Activated gamma-delta T cell (primary cell): ENCODE measurements around the gene B4GALNT1.
"Not testable (repeated sequence)": the region's sequence is repeated elsewhere in the genome, so short reads cannot be mapped to it uniquely, and the experiment has no call there.

Experiments
- DNase-seq: peaks from one replicate; lab custom pipeline; 2025; lab: John Stamatoyannopoulos, UW
- total RNA-seq, 2 donors: gene quantifications; one replicate each; lab custom pipeline; 2026; lab: John Stamatoyannopoulos, UW

Gene B4GALNT1
- 0.44 to 0.51 reads per million in 2 donors for total RNA-seq

GRCh38 chr12:57632958-57633840 lies at the start of gene B4GALNT1:
B4GALNT1 (minus strand) TSS chr12:57633201; CDS start chr12:57632132, 1,069 bp downstream.
- DNase-seq, result peak; percentile 21

GRCh38 chr12:57679697-57680096 lies 46.7 kb upstream of the B4GALNT1 start:
- no peak for DNase-seq

DNA sequence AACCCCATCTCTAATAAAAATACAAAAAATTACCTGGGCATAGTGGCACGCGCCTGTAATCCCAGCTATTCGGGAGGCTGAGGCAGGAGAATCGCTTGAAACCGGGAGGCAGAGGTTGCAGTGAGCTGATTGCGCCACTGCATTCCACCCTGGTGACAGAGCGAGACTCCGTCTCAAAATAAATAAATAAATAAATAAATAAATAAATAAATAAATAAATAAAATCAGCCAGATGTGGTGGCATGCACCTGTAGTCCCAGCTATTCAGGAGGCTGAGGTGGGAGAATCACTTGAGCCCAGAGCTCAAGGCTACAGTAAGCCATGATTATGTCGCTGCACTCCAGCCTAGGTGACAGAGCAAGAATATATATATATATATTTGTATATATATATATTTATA lies 44.9 kb upstream of the B4GALNT1 start:
- DNase-seq, result not testable (repeated sequence)

DNA sequence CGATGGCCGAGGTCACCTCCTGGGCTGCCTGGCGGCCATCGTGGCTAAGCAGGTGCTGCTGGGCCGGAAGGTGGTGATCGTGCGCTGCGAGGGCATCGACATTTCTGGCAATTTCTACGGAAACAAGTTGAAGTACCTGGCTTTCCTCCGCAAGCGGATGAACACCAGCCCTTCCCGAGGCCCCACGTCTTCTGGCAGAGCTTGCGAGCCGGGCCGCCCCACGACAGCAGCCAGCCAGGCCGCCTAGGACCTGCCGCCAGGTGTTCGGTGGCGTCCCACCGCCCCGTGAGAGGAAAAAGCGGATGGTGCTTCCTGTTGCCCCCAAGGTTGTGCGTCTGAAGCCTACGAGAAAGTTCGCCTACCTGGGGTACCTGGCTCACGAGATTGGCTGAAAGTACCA lies 41.7 kb upstream of the B4GALNT1 start:
- DNase-seq, result no peak

DNA sequence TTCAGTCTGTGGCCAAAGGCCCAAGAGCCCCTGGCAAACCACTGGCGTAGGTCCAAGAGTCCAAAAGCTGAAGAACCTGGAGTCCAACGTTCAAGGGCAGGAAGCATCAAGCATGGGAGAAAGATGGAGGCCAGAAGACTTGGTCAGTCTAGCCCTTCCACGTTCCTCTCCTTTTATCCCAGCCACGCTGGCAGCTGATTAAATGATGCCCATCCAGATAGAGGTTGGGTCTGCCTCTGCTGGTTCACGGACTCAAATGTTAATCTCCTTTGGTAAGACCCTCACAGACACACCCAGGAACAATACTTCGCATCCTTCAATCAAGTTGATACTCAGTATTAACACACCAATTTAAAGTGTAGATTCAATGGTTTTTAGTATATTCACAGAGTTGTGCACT lies 39.8 kb upstream of the B4GALNT1 start:
- no peak for DNase-seq

DNA sequence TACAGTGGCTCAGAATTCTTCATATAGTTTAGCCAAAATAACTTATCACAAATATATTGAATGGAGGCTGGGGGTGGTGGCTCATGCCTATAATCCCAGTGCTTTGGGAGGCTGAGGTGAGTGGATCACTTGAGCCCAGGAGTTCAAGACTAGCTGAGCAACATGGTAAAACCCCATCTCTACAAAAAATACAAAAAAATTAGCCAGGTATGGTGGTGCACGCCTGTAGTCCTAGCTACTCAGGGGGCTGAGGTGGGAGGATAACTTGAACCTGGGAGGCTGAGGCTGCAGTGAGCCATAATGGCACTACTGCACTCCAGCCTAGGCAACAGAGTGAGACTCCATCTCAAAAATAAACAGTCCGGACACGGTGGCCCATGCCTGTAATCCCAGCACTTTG lies 38.8 kb upstream of the B4GALNT1 start:
- not testable (repeated sequence) for DNase-seq

DNA sequence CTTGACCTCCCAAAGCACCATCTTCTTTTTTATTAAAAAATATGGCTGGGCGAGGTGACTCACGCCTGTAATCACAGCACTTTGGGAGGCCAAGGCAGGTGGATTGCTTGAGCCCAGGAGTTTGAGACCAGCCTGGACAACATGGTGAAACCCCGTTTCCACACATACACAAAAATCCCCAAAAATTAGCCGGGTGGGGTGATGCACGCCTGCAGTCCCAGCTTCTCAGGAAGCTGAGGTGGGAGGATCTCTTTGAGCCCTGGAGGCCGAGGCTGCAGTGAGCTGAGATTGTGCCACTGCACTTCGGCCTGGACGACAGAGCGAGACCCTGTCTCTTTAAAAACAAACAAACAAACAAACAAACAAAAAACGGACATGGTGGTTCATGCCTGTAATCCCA lies 36.7 kb upstream of the B4GALNT1 start:
- not testable (repeated sequence) for DNase-seq

GRCh38 chr12:57666897-57667296 lies 33.9 kb upstream of the B4GALNT1 start:
- DNase-seq, result no peak

DNA sequence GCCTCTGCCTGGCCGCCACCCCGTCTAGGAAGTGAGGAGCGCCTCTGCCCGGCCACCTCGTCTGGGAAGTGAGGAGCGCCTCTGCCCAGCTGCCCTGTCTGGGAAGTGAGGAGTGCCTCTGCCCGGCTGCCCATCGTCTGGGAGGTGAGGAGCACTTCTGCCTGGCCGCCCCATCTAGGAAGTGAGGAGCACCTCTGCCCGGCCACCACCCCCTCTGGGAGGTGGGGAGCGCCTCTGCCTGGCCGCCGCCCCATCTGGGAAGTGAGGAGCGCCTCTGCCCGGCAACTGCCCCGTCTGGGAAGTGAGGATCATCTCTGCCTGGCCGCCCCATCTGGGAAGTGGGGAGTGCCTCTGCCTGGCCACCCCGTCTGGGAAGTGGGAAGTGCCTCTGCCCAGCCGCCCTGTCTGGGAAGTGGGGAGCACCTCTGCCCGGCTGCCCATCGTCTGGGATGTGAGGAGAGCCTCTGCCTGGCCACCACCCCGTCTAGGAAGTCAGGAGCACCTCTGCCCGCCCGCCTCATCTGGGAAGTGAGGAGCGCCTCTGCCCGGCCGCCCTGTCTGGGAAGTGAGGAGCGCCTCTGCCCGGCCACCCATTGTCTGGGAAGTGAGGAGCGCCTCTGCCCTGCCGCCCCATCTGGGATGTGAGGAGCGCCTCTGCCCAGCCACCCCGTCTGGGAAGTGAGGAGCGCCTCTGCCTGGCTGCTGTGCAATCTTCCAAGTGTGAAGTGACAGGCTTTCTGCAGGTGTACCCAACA lies 32.2 kb upstream of the B4GALNT1 start:
- DNase-seq, result not testable (repeated sequence)

GRCh38 chr12:57661376-57661775 lies 28.4 kb upstream of the B4GALNT1 start:
- DNase-seq, result no peak

GRCh38 chr12:57658890-57659289 lies 25.9 kb upstream of the B4GALNT1 start:
- no peak for DNase-seq

- DNase-seq, result no peak
These were observed 24.7 kb upstream of the B4GALNT1 start for GRCh38 chr12:57657744-57658143.

DNA sequence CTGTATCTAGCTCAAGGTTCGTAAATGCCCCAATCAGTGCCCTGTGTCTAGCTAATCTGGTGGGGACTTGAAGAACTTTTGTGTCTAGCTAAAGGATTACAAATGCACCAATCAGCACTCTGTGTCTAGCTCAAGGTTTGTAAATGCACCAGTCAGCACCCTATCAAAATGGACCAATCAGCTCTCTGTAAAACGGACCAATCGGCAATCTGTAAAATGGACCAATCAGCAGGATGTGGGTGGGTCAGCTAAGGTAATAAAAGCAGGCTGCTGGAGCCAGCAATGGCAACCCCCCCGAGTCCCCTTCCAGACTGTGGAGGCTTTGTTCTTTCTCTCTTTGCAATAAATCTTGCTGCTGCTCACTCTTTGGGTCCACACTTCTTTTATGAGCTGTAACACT lies 23.4 kb upstream of the B4GALNT1 start:
- DNase-seq, result not testable (repeated sequence)

DNA sequence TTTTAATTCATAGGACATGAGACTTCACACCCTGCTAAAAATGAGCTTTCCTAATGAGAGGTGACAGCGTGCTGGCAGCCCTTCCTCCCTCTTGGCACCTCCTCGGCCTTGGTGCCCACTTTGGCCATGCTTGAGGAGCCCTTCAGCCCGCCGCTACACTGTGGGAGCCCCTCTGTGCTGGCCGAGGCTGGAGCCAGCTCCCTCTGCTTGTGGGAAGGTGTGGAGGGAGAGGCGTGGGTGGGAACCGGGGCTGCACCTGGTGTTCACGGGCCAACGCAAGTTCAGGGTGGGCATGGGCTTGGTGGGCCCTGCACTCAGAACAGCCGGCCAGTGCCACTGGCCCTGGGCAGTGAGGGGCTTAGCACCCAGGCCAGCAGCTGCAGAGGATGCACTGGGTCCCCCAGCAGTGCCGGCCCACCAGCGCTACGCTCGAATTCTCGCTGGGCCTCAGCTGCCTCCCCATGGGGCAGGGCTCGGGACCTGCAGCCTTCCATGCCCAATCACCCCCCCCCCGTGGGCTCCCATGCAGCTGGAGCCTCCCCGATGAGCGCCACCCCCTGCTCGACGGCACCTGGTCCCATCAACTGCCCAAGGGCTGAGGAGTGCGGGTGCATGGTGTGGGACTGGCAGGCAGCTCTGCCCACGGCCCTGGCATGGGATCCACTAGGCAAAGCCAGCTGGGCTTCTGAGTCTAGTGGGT lies 22.7 kb upstream of the B4GALNT1 start:
- no peak for DNase-seq

DNA sequence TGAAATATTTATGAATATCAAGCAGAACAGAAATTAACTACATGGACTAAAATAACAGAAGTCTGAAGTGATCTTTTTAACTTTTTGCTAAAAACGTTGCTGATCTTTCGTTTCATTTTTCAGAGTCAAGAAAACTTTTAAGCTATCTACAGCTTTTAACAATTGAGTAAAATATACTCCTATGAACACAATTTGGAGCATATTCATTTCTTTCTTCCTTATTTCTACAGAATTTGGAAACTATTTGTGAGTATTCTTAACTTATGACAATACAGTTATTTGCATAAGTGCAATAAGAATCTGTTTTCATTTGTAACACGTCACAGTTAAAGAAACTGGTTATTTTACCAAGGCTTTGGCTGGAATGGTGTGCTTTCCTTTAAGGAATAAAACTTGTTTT lies 21.0 kb upstream of the B4GALNT1 start:
- DNase-seq, result no peak

- not testable (repeated sequence) for DNase-seq
These were observed 13.7 kb upstream of the B4GALNT1 start for GRCh38 chr12:57646659-57647049.

DNA sequence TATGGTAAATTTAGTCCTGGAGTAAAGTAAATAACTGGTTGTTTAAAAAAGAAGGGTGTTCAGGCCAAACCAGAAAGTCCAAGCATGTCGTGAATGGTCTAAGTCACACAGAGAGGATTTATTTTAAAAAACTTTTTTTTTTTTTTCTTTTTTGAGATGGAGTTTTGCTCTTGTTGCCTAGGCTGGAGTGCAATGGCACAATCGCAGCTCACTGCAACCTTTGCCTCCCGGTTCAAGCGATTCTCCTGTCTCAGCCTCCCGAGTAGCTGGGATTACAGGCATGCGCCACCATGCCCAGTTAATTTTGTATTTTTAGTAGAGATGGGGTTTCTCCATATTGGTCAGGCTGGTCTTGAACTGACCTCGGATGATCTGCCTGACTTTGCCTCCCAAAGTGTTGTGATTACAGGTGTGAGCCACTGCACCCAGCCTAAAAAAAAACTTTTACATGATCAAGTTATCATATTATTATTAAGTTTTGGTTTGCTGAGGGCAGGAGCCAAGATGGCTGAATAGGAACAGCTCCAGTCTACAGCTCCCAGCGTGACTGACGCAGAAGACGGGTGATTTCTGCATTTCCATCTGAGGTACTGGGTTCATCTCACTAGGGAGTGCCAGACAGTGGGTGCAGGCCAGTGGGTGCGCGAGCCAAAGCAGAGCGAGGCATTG lies 13.1 kb upstream of the B4GALNT1 start:
- DNase-seq, result not testable (repeated sequence)

- no peak for DNase-seq
These were observed 8.9 kb upstream of the B4GALNT1 start for GRCh38 chr12:57641699-57642442.

- DNase-seq, result no peak
These were observed 7.4 kb upstream of the B4GALNT1 start for GRCh38 chr12:57640175-57641042.

- DNase-seq, result no peak
These were observed 5.1 kb upstream of the B4GALNT1 start for GRCh38 chr12:57638096-57638495.
